Caco-2 (cell line): Measurements from ENCODE around the gene CRYZL1. TPM values are rescaled to one million over a fixed set of nuclear protein-coding genes. Genes with fewer than 3 reads are reported as not detected.
"Not testable (repeated sequence)": the region's sequence is repeated elsewhere in the genome, so short reads cannot be mapped to it uniquely, and the experiment has no call there.

Experiments
- BruUV-seq: library from RNA; stranded (reverse); fragments of 400-500 nt; replicated peaks from 2 replicates; lab custom pipeline; 2021; lab: Mats Ljungman, UMichigan
- CTCF ChIA-PET: fragments of 300-600 bp; sonication (Branson Sonifier 250); formaldehyde crosslinking; loops from one replicate; lab custom pipeline; 2022; ENCODE audit warnings: antibody characterized with exemption; lab: Charles Lee
- POLR2A ChIA-PET: fragments of 300-600 bp; sonication (Branson Sonifier 250); formaldehyde crosslinking; loops from one replicate; lab custom pipeline; 2022; ENCODE audit warnings: antibody characterized with exemption; lab: Charles Lee
- DNase-seq, 2 experiments: peaks; one replicate each; pipeline versions ENCODE4 v3.0.0 to v3.0.0-alpha.2; 2020 to 2022
- H3K27me3 ChIP-seq: replicated peaks from 2 replicates; pipeline ENCODE4 v1.6.0; 2011; ENCODE audit warnings: low read length; ENCODE audit not compliant: control insufficient read depth, insufficient read depth
- H3K36me3 ChIP-seq: 2 replicates; pipeline ENCODE4 v1.5.1; 2011; ENCODE audit warnings: low read length; ENCODE audit not compliant: control insufficient read depth, insufficient read depth
- H3K4me1 ChIP-seq: fragments of 250-450 bp; sonication (Bioruptor Pico); 2 replicates; pipeline ENCODE4 v1.5.1; 2020; ENCODE audit warnings: mild to moderate bottlenecking
- H3K4me3 ChIP-seq: 2 replicates; pipeline ENCODE4 v1.5.1; 2011; ENCODE audit warnings: low read depth, mild to moderate bottlenecking, control low read depth, low read length
- H3K9me3 ChIP-seq: fragments of 250-450 bp; sonication (Bioruptor Pico); 2 replicates; pipeline ENCODE4 v1.5.1; 2020; ENCODE audit warnings: mild to moderate bottlenecking, moderate library complexity
- H3K27ac Mint-ChIP-seq: one replicate; pipeline ENCODE4 v1.8.0; 2022; ENCODE audit warnings: mixed read lengths; ENCODE audit not compliant: unreplicated experiment
- H3K27me3 Mint-ChIP-seq: one replicate; pipeline ENCODE4 v1.8.0; 2022; ENCODE audit warnings: mixed read lengths; ENCODE audit not compliant: insufficient read depth, unreplicated experiment
- H3K36me3 Mint-ChIP-seq: one replicate; pipeline ENCODE4 v1.8.0; 2022; ENCODE audit warnings: mild to moderate bottlenecking, mixed read lengths; ENCODE audit not compliant: insufficient read depth, unreplicated experiment
- H3K4me1 Mint-ChIP-seq: one replicate; pipeline ENCODE4 v1.8.0; 2022; ENCODE audit warnings: low read depth, mixed read lengths; ENCODE audit not compliant: unreplicated experiment
- H3K4me3 Mint-ChIP-seq: one replicate; pipeline ENCODE4 v1.8.0; 2022; ENCODE audit warnings: mild to moderate bottlenecking, moderate library complexity, mixed read lengths; ENCODE audit not compliant: unreplicated experiment
- H3K9me3 Mint-ChIP-seq: one replicate; pipeline ENCODE4 v1.8.0; 2022; ENCODE audit warnings: mixed read lengths; ENCODE audit not compliant: unreplicated experiment
- intact Hi-C: fragments of 100-400 bp; cut with micrococcal nuclease; formaldehyde crosslinking; loops from one replicate; pipeline ENCODE4 v1.10.0; 2022; ENCODE audit not compliant: unreplicated experiment
- total RNA-seq: library from RNA; stranded (reverse); gene quantifications from 2 replicates; pipeline ENCODE4 v1.2.3, GENCODE V29; 2022
- TF ChIP-seq, protein P1 (sequence below), 2 experiments: fragments of 200-600 bp in 1 of 2; IDR thresholded peaks; 1 replicate in 1 of 2; 2 replicates in 1 of 2; pipeline versions ENCODE4 v1.5.1 to v1.8.0; 2011 to 2022; ENCODE audit warnings: antibody characterized with exemption in 1 of 2, control low read depth in 1 of 2, inconsistent platforms in 1 of 2, low read depth in 1 of 2, low read length in 1 of 2, mild to moderate bottlenecking in 1 of 2, moderate library complexity in 1 of 2; ENCODE audit not compliant: insufficient read depth in 1 of 2, severe bottlenecking in 1 of 2, unreplicated experiment in 1 of 2

Gene CRYZL1
- total RNA-seq, 1 experiment from 2014 or later = 26.6 TPM

DNA sequence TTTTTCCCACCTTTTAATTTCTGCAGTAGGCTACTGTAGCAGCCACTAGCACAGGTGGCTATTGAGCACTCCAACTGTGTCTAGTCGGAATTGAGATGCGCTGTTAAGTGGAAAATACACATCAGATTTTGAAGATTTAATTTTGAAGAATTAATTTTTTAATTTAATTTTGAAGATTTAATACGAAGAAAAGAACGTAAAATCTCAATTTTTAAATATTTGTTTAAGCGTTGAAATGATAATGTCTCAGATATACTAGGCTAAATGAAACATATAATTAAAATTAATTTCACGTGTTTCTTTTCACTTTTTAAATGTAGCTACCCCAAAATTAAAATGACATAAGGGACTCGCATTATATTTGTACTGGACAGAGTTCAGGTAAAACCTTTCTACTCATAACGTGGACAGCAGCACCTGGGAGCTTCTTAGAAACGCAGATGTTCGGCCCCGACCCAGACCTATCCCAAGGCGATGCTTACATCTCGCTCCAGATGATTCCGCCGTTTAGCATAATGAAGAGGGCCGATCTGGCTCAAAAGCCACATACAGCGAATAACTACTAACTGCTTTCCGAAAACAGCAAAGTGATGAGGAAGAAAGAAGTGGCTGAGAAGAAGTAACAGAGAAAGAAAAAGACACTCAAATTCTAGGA, 717 bp downstream of the CRYZL1 start:
- no peaks in the 10 kb centered on the region for H3K9me3 Mint-ChIP-seq
- Histone ChIP-seq H3K9me3 (no peaks in the 10 kb centered on the region), H3K4me1 (peaks cover 11% of the 10 kb centered on the region), H3K36me3 (no peaks in the 10 kb centered on the region), H3K27me3 (no peaks in the 10 kb centered on the region), H3K4me3 (peak overlapping the region; percentile 68)
- H3K27me3 Mint-ChIP-seq = no peaks in the 10 kb centered on the region
- TSS peak; percentile 73 for BruUV-seq
- ChIA-PET POLR2A (no interaction called here), CTCF (interaction anchor here (0.5 kb wide), 1 partner anchor 233 kb away, joined by 3 read pairs; no protein-coding TSS in a partner anchor)
- H3K27ac Mint-ChIP-seq = peak overlapping the region; percentile 91
- DNase-seq = no peak
- TF ChIP-seq, protein P1, sequence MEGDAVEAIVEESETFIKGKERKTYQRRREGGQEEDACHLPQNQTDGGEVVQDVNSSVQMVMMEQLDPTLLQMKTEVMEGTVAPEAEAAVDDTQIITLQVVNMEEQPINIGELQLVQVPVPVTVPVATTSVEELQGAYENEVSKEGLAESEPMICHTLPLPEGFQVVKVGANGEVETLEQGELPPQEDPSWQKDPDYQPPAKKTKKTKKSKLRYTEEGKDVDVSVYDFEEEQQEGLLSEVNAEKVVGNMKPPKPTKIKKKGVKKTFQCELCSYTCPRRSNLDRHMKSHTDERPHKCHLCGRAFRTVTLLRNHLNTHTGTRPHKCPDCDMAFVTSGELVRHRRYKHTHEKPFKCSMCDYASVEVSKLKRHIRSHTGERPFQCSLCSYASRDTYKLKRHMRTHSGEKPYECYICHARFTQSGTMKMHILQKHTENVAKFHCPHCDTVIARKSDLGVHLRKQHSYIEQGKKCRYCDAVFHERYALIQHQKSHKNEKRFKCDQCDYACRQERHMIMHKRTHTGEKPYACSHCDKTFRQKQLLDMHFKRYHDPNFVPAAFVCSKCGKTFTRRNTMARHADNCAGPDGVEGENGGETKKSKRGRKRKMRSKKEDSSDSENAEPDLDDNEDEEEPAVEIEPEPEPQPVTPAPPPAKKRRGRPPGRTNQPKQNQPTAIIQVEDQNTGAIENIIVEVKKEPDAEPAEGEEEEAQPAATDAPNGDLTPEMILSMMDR (IDR thresholded peaks at IDR 0.05; ENCODE audit: insufficient read depth in 1 of 2, low read depth in 1 of 2, low read length in 1 of 2, severe bottlenecking in 1 of 2, unreplicated experiment in 1 of 2) = no peak
- intact Hi-C loops = loop anchor here (1.0 to 5.0 kb wide), 3 partner anchors 24 to 121 kb away; partner anchors contain the start of gene GART
- H3K4me3 Mint-ChIP-seq = peak overlapping the region; percentile 75
- peaks cover 25% of the 10 kb centered on the region for H3K36me3 Mint-ChIP-seq
- peaks cover 12% of the 10 kb centered on the region for H3K4me1 Mint-ChIP-seq

DNA sequence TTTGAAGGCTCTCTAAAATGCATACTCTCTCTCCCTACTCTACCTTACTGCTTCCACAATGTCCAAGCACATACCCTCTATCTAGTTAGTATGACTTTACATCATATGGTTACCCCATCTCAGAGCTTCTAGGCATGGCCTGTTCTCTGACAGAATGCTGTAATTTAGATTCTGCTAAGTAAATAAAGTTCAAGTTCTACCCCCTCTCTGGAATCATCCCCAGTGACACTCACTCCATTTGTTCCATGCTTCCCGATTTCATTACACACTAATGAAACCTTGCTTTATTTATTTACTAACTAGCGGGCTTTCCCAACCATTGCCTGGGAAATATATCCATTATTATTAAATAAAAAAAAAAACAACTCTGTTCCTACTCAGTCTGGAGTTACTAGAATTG, 7.3 kb downstream of the CRYZL1 start:
- peaks cover 21% of the 10 kb centered on the region for H3K36me3 Mint-ChIP-seq
- no peak overlapping the region for H3K27ac Mint-ChIP-seq
- no peak for DNase-seq
- H3K9me3 ChIP-seq = no peaks in the 10 kb centered on the region
- H3K27me3 ChIP-seq = no peaks in the 10 kb centered on the region
- H3K36me3 ChIP-seq = no peaks in the 10 kb centered on the region
- no peaks in the 10 kb centered on the region for H3K4me1 ChIP-seq
- intact Hi-C loops = no loop called here
- TF ChIP-seq, protein P1 (IDR thresholded peaks at IDR 0.05; ENCODE audit: insufficient read depth in 1 of 2, low read depth in 1 of 2, low read length in 1 of 2, severe bottlenecking in 1 of 2, unreplicated experiment in 1 of 2) = no peak
- no peak overlapping the region for H3K4me3 Mint-ChIP-seq
- no peaks in the 10 kb centered on the region for H3K9me3 Mint-ChIP-seq
- no TSS peak for BruUV-seq
- ChIA-PET POLR2A (no interaction called here), CTCF (no interaction called here)
- no peaks in the 10 kb centered on the region for H3K27me3 Mint-ChIP-seq
- peaks cover 4% of the 10 kb centered on the region for H3K4me1 Mint-ChIP-seq
- H3K4me3 ChIP-seq = no peak overlapping the region

DNA sequence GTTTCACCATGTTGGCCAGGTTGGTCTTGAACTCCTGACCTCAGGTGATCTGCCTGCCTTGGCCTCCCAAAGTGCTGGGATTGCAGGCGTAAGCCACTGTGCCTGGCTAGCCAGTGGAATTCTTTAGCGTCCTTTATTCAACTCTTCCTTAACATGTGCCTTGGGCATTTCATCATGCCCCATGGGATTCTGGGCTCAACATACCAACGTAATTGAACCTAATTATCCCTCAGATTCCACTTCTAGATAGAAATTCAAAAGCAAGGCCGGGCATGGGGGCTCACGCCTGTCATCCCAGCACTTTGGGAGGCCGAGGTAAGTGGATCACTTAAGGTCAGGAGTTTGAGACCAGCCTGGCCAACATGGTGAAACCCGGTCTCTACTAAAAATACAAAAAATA, 15.4 kb downstream of the CRYZL1 start:
- DNase-seq, H3K27me3 ChIP-seq, CTCF ChIA-PET, H3K4me3 ChIP-seq, H3K27ac Mint-ChIP-seq, H3K36me3 ChIP-seq, BruUV-seq, H3K9me3 Mint-ChIP-seq, H3K27me3 Mint-ChIP-seq, H3K4me1 Mint-ChIP-seq, H3K9me3 ChIP-seq, H3K4me3 Mint-ChIP-seq, intact Hi-C loops, H3K4me1 ChIP-seq: not testable (repeated sequence)
- peaks cover 38% of the 10 kb centered on the region for H3K36me3 Mint-ChIP-seq
- POLR2A ChIA-PET = interaction anchor here (0.7 kb wide), 1 partner anchor 302 kb away, joined by 3 read pairs; no protein-coding TSS in a partner anchor
